ENCODE data around the gene PC. TPM values are rescaled to one million over a fixed set of nuclear protein-coding genes. Genes with fewer than 3 reads are reported as not detected.

Gene PC
- total RNA-seq, 1 experiment from 2014 or later = 22.5 TPM

DNA sequence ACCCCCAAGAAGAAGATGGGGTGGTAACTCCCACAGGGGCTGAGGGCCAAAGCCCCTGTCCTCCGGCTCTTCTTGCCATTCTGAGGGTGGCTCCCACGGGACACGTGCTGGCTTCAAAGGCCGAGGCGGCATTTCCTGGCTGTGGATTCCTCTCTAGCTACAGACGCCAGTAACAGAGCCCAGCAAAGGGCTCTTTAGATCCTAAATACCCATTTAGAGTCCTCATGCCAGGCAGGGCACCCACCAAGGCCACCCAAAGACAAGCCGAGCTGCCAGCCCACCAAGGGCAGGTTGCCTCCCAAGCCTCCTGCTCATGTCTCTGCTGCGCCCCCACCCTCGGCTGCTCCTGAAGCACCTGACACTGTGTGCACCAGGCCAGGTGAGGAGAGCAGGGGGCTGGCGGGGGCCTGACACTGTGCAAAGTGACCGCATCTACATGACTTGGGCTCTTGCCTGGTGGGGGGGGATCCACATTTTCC is 95.6 kb downstream of the PC start:
- H3K9me3 Mint-ChIP-seq (ENCODE audit: unreplicated experiment) = no peaks in the 10 kb centered on the region
- H3K36me3 Mint-ChIP-seq (ENCODE audit: insufficient read depth, unreplicated experiment) = peaks cover 9% of the 10 kb centered on the region
- H3K27me3 ChIP-seq (replicated peaks; ENCODE audit: control insufficient read depth, insufficient read depth, low read length) = no peaks in the 10 kb centered on the region
- no peak overlapping the region for H3K4me3 ChIP-seq (ENCODE audit: low read depth, low read length)
- intact Hi-C loops (cut with micrococcal nuclease; ENCODE audit: unreplicated experiment) = no loop called here
- no TSS peak for BruUV-seq (replicated peaks)
- no peak overlapping the region for H3K4me3 Mint-ChIP-seq (ENCODE audit: unreplicated experiment)
- no peaks in the 10 kb centered on the region for H3K4me1 Mint-ChIP-seq (ENCODE audit: low read depth, unreplicated experiment)
- H3K9me3 ChIP-seq = no peaks in the 10 kb centered on the region
- no peaks in the 10 kb centered on the region; the same call in 1 of the 2 replicates for H3K36me3 ChIP-seq (ENCODE audit: control insufficient read depth, insufficient read depth, low read length)
- TF ChIP-seq, protein P1, sequence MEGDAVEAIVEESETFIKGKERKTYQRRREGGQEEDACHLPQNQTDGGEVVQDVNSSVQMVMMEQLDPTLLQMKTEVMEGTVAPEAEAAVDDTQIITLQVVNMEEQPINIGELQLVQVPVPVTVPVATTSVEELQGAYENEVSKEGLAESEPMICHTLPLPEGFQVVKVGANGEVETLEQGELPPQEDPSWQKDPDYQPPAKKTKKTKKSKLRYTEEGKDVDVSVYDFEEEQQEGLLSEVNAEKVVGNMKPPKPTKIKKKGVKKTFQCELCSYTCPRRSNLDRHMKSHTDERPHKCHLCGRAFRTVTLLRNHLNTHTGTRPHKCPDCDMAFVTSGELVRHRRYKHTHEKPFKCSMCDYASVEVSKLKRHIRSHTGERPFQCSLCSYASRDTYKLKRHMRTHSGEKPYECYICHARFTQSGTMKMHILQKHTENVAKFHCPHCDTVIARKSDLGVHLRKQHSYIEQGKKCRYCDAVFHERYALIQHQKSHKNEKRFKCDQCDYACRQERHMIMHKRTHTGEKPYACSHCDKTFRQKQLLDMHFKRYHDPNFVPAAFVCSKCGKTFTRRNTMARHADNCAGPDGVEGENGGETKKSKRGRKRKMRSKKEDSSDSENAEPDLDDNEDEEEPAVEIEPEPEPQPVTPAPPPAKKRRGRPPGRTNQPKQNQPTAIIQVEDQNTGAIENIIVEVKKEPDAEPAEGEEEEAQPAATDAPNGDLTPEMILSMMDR (IDR thresholded peaks at IDR 0.05; ENCODE audit: insufficient read depth in 1 of 2, low read depth in 1 of 2, low read length in 1 of 2, severe bottlenecking in 1 of 2, unreplicated experiment in 1 of 2) = no peak
- POLR2A ChIA-PET = interaction anchor here (0.5 kb wide), 1 partner anchor 232 kb away, joined by 3 read pairs; no protein-coding TSS in a partner anchor
- H3K4me1 ChIP-seq = peaks cover 1% of the 10 kb centered on the region; the same call in 1 of the 2 replicates
- H3K27me3 Mint-ChIP-seq (ENCODE audit: insufficient read depth, unreplicated experiment) = no peaks in the 10 kb centered on the region
- CTCF ChIA-PET = no interaction called here
- H3K27ac Mint-ChIP-seq (ENCODE audit: unreplicated experiment) = no peak overlapping the region
- DNase-seq = no peak

DNA sequence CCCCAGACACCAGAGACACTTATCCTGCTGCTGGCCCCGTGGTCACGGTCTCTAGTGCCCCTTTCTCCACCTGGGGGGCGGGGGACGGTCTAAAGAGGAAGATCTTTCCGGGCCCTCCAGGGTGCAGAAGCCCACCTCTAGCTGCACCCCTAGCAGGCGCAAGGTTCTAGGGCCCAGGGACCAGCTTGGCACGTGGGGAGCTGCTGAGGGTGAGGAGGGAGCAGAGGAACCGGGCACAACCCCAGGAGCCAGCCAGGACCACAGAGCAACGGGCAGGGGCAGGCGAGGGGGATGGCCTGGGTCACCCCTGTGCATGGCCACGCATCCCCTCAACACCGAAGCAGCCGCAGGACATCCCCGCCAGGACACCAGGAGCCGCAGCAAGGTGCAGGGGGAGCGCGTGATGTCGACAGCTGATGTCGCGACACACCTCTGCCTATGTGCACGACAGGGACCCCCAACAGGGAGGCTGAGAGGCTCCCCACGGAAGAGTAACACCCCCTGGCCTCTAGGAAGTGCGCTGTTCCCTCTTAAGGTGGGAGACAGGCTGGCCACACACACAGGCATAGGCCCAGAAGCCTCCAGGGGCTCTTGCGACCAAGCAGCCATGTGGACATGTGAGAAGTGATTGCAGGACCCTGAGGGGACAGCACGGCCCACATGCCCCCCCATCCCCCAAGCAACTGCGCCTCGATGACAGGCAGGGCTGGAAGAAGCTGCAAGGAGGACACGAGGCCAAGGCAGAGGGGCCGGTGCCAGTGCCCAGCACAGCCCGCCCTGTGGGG is 96.2 kb downstream of the PC start:
- H3K27ac Mint-ChIP-seq (ENCODE audit: unreplicated experiment) = no peak overlapping the region
- ChIA-PET CTCF (interaction anchor here (0.6 kb wide), 1 partner anchor 247 kb away, joined by 5 read pairs; no protein-coding TSS in a partner anchor), POLR2A (interaction anchor here (0.5 kb wide), 1 partner anchor 231 kb away, joined by 3 read pairs; no protein-coding TSS in a partner anchor)
- no peaks in the 10 kb centered on the region for H3K9me3 Mint-ChIP-seq (ENCODE audit: unreplicated experiment)
- no peaks in the 10 kb centered on the region for H3K27me3 ChIP-seq (replicated peaks; ENCODE audit: control insufficient read depth, insufficient read depth, low read length)
- peaks cover 14% of the 10 kb centered on the region for H3K36me3 Mint-ChIP-seq (ENCODE audit: insufficient read depth, unreplicated experiment)
- TF ChIP-seq, protein P1 (IDR thresholded peaks at IDR 0.05; ENCODE audit: insufficient read depth in 1 of 2, low read depth in 1 of 2, low read length in 1 of 2, severe bottlenecking in 1 of 2, unreplicated experiment in 1 of 2) = no peak
- H3K27me3 Mint-ChIP-seq (ENCODE audit: insufficient read depth, unreplicated experiment) = no peaks in the 10 kb centered on the region
- no peak overlapping the region for H3K4me3 Mint-ChIP-seq (ENCODE audit: unreplicated experiment)
- H3K4me1 Mint-ChIP-seq (ENCODE audit: low read depth, unreplicated experiment) = no peaks in the 10 kb centered on the region
- no peak overlapping the region for H3K4me3 ChIP-seq (ENCODE audit: low read depth, low read length)
- H3K36me3 ChIP-seq (ENCODE audit: control insufficient read depth, insufficient read depth, low read length) = no peaks in the 10 kb centered on the region
- no TSS peak for BruUV-seq (replicated peaks)
- H3K4me1 ChIP-seq = peaks cover 4% of the 10 kb centered on the region; the same call in 1 of the 2 replicates
- intact Hi-C loops (cut with micrococcal nuclease; ENCODE audit: unreplicated experiment) = no loop called here
- H3K9me3 ChIP-seq = no peaks in the 10 kb centered on the region
- DNase-seq = no peak

DNA sequence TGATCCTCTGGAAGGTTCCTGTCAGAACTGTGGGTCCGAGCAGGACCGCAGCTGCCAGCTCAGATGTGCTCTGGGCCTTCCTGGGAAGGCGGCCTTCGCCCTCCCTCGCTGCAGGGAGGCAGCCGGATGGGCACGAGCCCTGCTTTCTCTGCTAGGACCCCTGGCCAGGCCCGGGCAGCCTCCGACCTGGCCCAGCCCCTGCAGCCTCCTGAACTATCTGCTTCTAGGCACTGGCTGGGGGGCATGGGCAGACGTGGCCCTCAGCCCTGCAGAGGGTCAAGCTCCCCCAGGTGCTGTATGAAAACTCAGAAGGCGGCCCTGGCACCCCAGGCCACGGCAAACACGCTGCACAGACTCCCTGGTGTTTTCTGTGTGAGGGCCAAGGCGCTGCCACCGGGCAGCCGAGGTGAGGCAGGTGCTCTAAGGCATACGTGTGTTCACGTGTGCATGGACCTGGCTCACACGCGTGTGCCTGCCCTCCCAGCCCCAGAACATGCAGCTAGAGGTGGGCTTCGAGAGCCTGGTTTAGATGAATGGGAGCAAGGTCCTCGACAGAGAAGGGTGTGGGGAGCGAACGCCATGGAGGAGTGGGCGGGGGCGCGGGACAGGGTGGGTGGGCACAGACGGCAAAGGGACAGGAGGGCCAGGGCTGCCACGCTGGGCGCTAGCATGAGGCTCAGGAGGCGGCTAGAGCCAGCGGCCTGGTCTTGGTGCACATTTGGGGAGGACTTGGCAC is 97.0 kb downstream of the PC start:
- TF ChIP-seq, protein P1 (IDR thresholded peaks at IDR 0.05; ENCODE audit: insufficient read depth in 1 of 2, low read depth in 1 of 2, low read length in 1 of 2, severe bottlenecking in 1 of 2, unreplicated experiment in 1 of 2) = no peak
- H3K4me3 Mint-ChIP-seq (ENCODE audit: unreplicated experiment) = no peak overlapping the region

More for the DNA sequence above, 97.0 kb downstream of the PC start:
- Mint-ChIP-seq H3K9me3 (ENCODE audit: unreplicated experiment) (no peaks in the 10 kb centered on the region), H3K27ac (ENCODE audit: unreplicated experiment) (no peak overlapping the region), H3K27me3 (ENCODE audit: insufficient read depth, unreplicated experiment) (no peaks in the 10 kb centered on the region), H3K36me3 (ENCODE audit: insufficient read depth, unreplicated experiment) (peaks cover 20% of the 10 kb centered on the region), H3K4me1 (ENCODE audit: low read depth, unreplicated experiment) (no peaks in the 10 kb centered on the region)
- CTCF ChIA-PET = no interaction called here
- no peaks in the 10 kb centered on the region for H3K27me3 ChIP-seq (replicated peaks; ENCODE audit: control insufficient read depth, insufficient read depth, low read length)
- no peaks in the 10 kb centered on the region for H3K36me3 ChIP-seq (ENCODE audit: control insufficient read depth, insufficient read depth, low read length)
- DNase-seq = no peak
- H3K9me3 ChIP-seq = no peaks in the 10 kb centered on the region
- H3K4me3 ChIP-seq (ENCODE audit: low read depth, low read length) = no peak overlapping the region
- intact Hi-C loops (cut with micrococcal nuclease; ENCODE audit: unreplicated experiment) = no loop called here
- POLR2A ChIA-PET = no interaction called here
- no TSS peak for BruUV-seq (replicated peaks)
- peaks cover 4% of the 10 kb centered on the region; the same call in 1 of the 2 replicates for H3K4me1 ChIP-seq

All from Caco-2 (cell line).